GM12875 (cell line): ENCODE results near the gene KLHL28.

Experiments
- H3K4me3 ChIP-seq: one replicate; pipeline ENCODE4 v1.5.1; 2011; ENCODE audit warnings: low read depth, low read length, control low read depth
- TF ChIP-seq, protein P1 (sequence below): IDR thresholded peaks from 2 replicates; pipeline ENCODE4 v1.5.1; 2011; ENCODE audit warnings: low read depth, mild to moderate bottlenecking, control low read depth, inconsistent platforms, low read length, moderate library complexity, borderline replicate concordance; ENCODE audit not compliant: insufficient read depth

KLHL28 gene

DNA sequence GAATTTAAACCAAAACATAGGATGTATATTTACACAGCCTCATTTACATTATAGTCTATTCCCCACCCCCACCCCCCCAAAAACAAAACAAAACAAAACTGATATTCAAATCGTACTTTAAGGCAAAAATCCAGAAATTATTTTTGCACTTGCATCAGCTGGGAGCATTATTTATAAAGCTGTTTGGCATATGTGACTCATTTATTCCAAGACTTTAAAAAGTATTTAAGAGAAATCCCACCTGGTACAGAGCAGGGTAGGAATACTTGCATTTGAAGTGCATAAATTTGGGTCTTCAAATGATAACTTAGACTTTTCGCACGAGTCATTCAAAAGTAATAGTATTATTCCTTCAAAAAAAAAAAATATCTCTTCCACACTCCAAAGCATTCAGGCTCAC is 1.1 kb downstream of the KLHL28 start:
- H3K4me3 ChIP-seq: peak overlapping the region; percentile 78
- TF ChIP-seq, protein P1, sequence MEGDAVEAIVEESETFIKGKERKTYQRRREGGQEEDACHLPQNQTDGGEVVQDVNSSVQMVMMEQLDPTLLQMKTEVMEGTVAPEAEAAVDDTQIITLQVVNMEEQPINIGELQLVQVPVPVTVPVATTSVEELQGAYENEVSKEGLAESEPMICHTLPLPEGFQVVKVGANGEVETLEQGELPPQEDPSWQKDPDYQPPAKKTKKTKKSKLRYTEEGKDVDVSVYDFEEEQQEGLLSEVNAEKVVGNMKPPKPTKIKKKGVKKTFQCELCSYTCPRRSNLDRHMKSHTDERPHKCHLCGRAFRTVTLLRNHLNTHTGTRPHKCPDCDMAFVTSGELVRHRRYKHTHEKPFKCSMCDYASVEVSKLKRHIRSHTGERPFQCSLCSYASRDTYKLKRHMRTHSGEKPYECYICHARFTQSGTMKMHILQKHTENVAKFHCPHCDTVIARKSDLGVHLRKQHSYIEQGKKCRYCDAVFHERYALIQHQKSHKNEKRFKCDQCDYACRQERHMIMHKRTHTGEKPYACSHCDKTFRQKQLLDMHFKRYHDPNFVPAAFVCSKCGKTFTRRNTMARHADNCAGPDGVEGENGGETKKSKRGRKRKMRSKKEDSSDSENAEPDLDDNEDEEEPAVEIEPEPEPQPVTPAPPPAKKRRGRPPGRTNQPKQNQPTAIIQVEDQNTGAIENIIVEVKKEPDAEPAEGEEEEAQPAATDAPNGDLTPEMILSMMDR: no peak

DNA sequence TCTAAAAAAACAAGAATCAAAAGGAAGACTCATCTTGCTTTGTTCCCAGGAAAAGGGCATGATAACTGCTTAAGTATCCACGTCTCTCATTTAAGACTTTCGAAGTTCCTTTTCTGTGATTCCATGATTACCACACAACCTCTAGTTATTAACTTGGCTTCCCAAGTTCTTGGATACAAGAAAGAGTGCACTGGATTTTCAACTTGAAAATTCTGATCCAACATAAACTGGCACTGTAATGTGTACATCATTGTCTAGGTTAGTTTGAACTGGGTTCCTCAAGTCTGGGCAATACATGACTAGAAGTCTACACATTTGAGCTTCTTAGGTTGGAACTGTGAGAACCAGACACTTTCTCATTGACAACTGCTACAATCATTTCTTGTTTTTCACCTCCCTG is 1.6 kb downstream of the KLHL28 start:
- H3K4me3 ChIP-seq: no peak overlapping the region
- TF ChIP-seq, protein P1: no peak

DNA sequence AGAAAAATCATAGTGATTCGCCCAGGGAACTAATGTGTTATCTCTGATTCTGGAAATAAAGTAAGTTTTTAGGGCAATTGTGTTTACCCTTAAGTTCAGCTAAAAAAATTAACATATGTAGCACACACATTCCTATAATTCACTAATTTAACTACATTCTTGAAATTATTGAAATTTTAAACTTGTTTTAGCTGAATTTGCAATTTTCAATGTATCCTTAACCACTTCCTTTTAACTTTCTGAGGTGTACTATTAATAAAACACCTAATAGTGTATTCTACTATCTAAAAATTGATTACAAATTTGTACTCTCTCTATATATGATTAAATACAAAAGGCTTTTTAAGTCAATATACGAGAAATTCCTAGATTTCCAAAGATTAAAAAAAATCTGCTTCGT is 2.2 kb downstream of the KLHL28 start:
- no peak overlapping the region for H3K4me3 ChIP-seq

DNA sequence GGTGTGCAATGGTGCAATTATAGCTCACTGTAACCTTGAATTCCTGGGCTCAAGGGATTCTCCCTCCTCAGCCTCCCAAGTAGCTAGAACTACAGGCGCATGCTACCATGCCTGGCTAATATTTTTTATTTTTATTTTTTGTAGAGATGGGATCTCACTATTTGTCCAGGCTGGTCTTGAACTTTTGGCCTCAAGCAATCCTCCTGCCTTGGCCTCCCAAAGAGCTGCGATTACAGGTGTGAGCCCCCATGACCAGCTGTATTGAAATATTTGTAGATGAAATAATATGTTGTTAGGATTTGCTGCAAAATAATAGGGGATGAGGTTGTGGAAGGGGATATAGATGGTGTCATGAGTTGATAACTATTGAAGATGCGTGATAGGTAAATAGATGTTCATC is 4.9 kb downstream of the KLHL28 start:
- no peak overlapping the region for H3K4me3 ChIP-seq
- TF ChIP-seq, protein P1: no peak

More for the DNA sequence above, 2.2 kb downstream of the KLHL28 start:
- TF ChIP-seq, protein P1: no peak

DNA sequence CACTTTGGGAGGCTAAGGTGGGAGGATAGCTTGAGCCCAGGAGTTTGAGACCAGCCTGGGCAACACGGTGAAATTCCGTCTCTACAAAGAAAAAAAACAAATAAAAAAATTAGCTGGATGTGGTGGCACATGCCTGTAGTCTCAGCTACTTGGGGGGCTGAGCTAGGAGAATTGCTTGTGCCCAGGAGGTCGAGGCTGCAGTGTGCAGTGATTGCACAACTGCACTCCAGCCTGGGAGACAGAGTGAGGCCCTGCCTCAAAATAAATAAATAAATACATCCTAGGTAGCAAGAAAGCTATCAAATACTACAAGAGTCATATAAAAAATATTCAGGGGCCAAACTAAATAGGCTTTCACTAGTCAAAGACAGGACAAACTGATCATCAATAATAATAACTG is 6.2 kb downstream of the KLHL28 start:
- H3K4me3 ChIP-seq: no peak overlapping the region
- TF ChIP-seq, protein P1: no peak

DNA sequence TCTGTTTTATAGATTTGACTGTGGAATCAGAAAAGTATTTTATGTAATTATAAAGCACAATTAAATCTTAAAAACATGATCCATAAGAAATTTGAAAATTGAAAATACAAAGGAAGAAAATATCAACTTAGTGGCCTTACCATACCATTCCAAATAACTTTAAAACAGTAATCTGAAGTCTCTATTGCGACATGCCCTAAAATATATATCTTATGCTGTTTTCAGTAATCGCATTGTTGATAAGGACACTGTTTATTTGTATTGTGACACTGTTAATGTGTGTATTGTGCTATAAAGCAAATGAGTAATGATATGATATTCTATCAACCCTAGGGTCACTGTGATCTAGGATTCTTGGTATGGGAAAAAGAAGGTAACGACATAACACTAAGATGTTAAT is 7.0 kb downstream of the KLHL28 start:
- TF ChIP-seq, protein P1: no peak
- H3K4me3 ChIP-seq: no peak overlapping the region

DNA sequence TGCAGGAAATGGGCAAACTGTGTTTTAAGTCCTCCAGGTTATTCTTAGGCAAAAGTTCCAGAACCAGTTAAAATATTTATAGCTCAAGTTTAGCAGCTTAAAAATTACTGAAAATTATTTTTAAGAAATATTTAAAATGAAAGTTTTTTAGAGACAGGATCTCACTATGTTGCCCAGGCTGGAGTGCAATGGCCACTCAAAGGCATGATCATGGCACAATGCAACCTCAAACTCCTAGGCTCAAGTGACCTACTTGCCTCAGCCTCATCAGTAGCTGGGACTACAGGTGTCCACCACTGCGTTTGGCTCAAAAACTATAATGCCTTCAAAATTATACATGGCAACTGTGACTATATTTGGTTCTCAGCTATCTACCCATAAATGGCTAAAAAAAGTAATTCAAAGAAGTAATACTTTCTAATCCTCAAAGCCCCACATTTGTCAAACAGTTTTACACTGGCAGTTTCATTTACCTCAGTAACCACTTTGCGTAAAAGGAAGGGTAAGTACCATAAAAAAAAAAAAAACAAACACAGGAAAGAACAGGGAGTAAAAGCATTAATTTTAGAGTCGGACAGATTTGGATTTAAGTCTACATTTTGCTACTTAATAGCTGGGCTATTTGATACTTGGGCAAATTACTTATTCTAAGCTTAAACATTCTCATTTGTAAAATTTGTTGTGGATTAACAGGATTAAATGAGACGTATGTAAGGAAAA is 9.2 kb downstream of the KLHL28 start:
- TF ChIP-seq, protein P1: no peak
- no peak overlapping the region for H3K4me3 ChIP-seq
